A172 (cell line): ENCODE measurements around the gene SLC9B1. TPM values are rescaled to one million over a fixed set of nuclear protein-coding genes. Genes with fewer than 3 reads are reported as not detected.
"Not testable (repeated sequence)": the region's sequence is repeated elsewhere in the genome, so short reads cannot be mapped to it uniquely, and the experiment has no call there.

ENCODE experiments used
- DNase-seq: peaks from one replicate; pipeline ENCODE4 v3.0.0-alpha.2; 2015; ENCODE audit warnings: low spot score
- total RNA-seq: library from RNA; depleted of rRNA; stranded (reverse); fragments of >200 nt; shearing (Covaris generic); gene quantifications from 2 replicates; pipeline ENCODE4 v1.2.3, GENCODE V29; 2014; rRNA removed

Gene SLC9B1
- total RNA-seq, 1 experiment from 2014 or later: 0.10 TPM

- DNase-seq: not testable (repeated sequence)
Measured at GRCh38 chr4:102878349-102878748, 141.2 kb downstream of the SLC9B1 start.

DNA sequence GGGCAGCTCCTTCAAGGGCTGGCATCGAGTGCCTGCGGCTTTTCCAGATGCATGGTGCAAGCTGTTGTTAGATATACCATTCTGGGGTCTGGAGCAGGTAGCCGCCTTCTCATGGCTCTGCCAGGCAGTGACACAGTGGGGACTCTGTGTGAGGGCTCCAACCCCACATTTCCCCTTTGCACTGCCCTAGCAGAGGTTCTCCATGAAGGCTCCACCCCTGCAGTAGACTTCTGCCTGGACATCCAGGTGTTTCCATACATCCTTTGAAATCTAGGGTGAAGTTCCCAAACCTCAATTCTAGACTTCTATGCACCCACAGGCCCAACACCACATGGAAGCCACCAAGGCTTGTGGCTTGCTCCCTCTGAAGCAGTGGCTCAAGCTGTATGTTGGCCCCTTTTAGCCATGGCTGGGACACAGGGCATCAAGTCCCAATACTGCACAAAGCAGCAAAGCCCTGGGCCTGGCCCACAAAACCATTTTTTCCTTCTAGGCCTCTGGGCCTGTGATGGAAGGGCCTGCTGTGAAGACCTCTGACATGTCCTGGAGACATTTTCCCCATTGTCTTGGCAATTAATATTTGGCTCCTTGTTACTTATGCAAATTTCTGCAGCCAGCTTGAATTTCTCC, 141.9 kb downstream of the SLC9B1 start:
- DNase-seq: not testable (repeated sequence)

GRCh38 chr4:102871772-102872171, 147.7 kb downstream of the SLC9B1 start:
- DNase-seq: no peak

DNA sequence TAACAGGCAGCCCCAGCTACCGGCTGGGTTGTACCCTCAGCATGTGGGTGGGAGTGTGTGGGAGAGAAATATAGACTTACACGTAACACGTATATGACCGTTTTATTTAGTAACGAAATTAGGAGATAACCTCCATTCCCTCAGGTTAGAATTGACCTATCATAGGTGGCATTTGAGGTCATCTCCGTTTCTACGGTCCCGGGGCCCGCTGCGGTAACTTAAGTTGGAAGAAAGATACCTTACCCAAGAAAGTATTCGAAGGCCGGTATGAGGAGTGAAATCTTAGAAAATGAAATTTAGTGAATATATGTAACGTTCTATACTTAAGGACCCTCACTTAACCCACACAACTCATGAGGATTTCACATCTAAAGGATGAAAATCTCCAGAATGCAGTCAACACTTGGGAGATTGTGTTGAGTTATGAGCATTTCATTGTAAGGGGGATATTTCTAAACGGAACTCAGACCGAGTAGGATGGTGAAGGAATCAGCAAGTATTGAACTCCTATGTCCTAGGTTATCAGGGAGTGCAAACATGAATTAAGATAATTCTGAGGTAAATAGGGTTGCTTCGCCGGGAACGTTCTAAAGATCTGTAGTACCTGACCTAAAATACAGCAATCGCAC, 149.8 kb downstream of the SLC9B1 start:
- peak; percentile 25 for DNase-seq

DNA sequence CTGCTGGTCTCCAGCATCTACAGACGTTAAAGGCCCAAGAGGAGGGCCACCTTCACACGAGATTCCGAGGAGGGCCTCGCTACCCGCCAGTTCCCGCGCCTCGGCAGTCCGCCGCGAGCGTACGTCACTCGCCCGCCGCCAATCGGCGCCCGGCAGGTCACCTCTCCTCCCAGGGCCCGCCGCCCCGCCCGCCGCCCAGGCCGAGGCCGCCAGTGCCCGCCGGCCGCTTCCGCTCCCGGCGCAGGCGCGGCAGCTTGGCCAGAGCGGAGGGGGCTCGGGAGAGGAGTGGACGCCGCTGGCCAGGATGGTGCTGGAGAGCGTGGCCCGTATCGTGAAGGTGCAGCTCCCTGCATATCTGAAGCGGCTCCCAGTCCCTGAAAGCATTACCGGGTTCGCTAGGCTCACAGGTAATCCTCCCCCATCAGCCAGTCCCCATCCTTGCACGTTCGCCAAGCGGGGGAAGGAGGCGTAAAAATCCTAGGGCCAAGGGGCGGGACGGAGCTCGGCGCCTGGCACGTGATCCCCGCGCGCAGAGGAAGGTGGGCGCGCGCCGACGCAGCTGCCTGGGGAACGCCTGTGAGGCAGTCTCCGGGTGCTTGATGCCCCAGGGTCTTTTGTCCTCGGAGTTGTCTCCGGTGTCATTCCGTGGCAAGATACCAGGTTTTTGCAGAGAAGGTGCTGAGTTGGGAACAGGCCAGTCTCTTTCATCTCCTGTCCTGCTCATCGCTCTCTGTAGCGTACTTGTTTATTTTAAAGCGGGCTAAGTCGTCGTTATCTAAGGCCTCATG, 150.5 kb downstream of the SLC9B1 start, which contains the start of gene CISD2:
TSS of gene CISD2 (plus strand) at position 212 of the 788 bp plus-strand sequence. CDS start at position 305, 93 bp downstream.
- peak; percentile 80 for DNase-seq

DNA sequence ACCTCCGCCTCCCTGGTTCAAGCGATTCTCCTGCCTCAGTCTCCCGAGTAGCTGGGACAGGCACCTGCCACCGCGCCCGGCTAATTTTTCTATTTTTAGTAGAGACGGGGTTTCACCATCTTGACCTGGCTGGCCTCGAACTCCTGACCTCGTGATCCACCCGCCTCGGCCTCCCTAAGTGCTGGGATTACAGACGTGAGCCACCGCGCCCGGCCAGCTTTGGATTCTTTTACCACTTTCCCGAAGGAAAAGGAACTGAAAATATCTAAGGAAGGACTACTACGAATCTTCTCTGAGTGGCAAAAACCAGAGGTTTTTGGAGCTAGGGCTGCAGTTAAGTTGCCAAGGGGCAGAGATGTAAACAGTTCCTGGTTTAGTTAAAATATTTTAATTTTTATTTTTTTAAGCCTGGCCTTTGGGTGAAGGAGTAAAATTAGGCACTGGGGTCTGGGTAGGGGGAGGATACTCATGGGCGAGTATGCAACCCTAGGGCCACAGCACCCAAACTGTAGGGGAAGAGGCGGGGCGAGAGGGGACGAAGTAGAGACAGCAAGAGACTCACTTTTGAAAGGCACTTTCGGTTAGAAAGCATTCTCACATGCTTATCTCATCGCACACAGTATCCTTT, 151.2 kb downstream of the SLC9B1 start:
- DNase-seq: no peak

DNA sequence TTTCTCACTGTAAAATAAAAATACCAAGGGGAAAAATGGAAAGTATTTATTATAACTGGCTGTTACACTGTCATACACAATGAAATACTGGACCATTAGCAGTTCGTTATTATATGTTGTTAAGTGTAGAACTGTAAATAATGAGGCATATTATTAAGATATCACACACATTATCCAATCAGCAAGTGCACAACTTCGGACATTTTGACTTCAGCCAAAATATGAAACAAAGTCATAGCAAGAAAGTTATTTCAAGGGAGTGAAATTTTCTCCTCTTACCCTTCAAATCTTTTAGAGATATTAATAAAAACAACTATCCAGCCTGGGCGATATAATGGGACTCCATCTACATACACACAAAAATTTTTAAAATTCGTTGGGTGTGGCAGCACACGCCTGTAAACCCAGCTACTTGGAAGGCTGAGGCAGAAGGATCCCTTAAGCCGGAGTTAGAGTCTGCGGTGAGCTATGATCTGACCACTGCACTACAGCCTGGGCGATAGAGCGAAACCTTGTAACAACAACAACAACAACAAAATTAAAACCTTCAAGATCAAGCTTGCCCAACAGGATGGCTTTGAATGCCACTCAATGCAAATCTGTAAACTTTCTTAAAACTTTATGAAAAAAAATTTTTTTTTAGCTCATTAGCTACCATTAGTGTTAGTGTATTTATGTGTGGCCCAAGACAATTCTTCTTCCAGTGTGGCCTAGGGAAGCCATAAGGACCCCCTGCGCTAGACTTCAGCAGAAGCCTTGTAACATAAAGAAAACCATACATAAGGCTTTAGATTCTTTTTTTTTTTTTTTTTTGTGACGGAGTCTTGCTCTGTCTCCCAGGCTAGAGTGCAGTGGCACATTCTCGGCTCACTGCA, 152.0 kb downstream of the SLC9B1 start:
- peak; percentile 11 for DNase-seq

GRCh38 chr4:102865327-102865726, 154.2 kb downstream of the SLC9B1 start:
- not testable (repeated sequence) for DNase-seq

GRCh38 chr4:102862747-102863146, 156.8 kb downstream of the SLC9B1 start:
- no peak for DNase-seq

GRCh38 chr4:102862016-102862415, 157.5 kb downstream of the SLC9B1 start:
- DNase-seq: no peak

GRCh38 chr4:102860611-102861324, 158.7 kb downstream of the SLC9B1 start:
- DNase-seq: no peak

DNA sequence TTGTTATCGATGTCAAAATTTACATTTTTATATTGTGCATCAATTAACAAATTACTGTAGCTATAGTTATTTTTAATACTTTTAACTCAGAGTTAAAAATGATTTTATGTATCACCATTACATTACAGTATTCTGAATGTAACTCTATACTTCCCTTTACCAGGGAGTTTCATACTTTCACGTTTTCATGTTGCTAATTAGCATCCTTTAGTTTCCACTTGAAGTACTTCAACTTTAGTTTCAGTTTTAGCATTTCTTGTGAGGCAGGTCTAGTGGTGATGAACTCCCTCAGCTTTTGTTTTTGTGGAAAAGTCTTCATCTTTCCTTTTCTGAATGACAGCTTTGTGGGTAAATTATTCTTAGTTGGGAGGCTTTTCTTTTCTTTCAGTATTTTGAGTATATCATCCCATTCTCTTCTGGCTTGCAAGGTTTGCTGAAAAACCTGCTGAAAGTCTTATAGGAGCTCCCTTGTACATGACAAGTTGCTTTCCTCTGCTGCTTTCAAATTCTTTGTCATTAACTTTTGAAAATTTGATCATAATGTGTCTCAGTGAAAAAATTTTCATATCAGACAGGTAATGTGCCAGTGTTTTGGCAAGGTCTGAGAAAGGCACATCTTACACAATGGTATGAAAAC, 160.6 kb downstream of the SLC9B1 start:
- DNase-seq: no peak

Other genes with a start within 250 kb of the SLC9B1 start
- gene UBE2D3, start 192.2 kb downstream of the SLC9B1 start, total RNA-seq: 319 and 360 TPM in 2 replicates
- gene CISD2, start 150.7 kb downstream of the SLC9B1 start, total RNA-seq: 67.8 and 105 TPM in 2 replicates
- gene SLC9B2, start 57.1 kb upstream of the SLC9B1 start, total RNA-seq: 15.0 and 23.7 TPM in 2 replicates
- 38.9 and 55.9 TPM in 2 replicates for gene BDH2, start 80.1 kb upstream of the SLC9B1 start, total RNA-seq
- 18.4 and 36.2 TPM in 2 replicates for gene CENPE, start 178.6 kb upstream of the SLC9B1 start, total RNA-seq